ENCODE results near the gene HTR2C.

GRCh38 chrX:114619874-114620273, 36.0 kb downstream of the HTR2C start:
- TF ChIP-seq, protein P1, sequence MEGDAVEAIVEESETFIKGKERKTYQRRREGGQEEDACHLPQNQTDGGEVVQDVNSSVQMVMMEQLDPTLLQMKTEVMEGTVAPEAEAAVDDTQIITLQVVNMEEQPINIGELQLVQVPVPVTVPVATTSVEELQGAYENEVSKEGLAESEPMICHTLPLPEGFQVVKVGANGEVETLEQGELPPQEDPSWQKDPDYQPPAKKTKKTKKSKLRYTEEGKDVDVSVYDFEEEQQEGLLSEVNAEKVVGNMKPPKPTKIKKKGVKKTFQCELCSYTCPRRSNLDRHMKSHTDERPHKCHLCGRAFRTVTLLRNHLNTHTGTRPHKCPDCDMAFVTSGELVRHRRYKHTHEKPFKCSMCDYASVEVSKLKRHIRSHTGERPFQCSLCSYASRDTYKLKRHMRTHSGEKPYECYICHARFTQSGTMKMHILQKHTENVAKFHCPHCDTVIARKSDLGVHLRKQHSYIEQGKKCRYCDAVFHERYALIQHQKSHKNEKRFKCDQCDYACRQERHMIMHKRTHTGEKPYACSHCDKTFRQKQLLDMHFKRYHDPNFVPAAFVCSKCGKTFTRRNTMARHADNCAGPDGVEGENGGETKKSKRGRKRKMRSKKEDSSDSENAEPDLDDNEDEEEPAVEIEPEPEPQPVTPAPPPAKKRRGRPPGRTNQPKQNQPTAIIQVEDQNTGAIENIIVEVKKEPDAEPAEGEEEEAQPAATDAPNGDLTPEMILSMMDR (conservative IDR thresholded peaks at IDR 0.05; ENCODE audit: low read depth in 2 of 2), result peak; percentile 31 to 41; a peak in 3 of 4 replicates
- no peak for TF ChIP-seq CREB1 (CRISPR knock-in tag; IDR thresholded peaks at IDR 0.05; ENCODE audit: low read depth)
- no peak for TF ChIP-seq NANOG (IDR thresholded peaks at IDR 0.05; ENCODE audit: borderline replicate concordance)
- TF ChIP-seq POLR2AphosphoS5 (IDR thresholded peaks at IDR 0.05; ENCODE audit: low read depth), result no peak
- TF ChIP-seq EZH2 (IDR thresholded peaks at IDR 0.05; ENCODE audit: low read depth, unreplicated experiment), result no peak
- TF ChIP-seq ZNF331 (CRISPR knock-in tag; IDR thresholded peaks at IDR 0.05; ENCODE audit: low read depth), result no peak
- no peak for TF ChIP-seq EZH2phosphoT487 (IDR thresholded peaks at IDR 0.05; ENCODE audit: unreplicated experiment)
